WTC11 (cell line): ENCODE measurements around the gene FUBP3. TPM values are rescaled to one million over a fixed set of nuclear protein-coding genes. Genes with fewer than 3 reads are reported as not detected.

Experiments
- ATAC-seq: fragments of 200-7000 bp; cut with Tn5 transposase; 2 replicates; pipeline ENCODE4 v1.10.0; 2021; ENCODE audit warnings: mild to moderate bottlenecking, moderate library complexity
- CTCF ChIA-PET: fragments of 300-600 bp; sonication (Branson Sonifier 250); formaldehyde crosslinking; loops from one replicate; lab custom pipeline; 2021; ENCODE audit warnings: antibody characterized with exemption; lab: Charles Lee
- POLR2A ChIA-PET: fragments of 350-600 bp; sonication (Branson Sonifier 250); formaldehyde crosslinking; loops from one replicate; lab custom pipeline; 2021; ENCODE audit warnings: antibody characterized with exemption; lab: Charles Lee
- DNase-seq: peaks from one replicate; pipeline ENCODE4 v3.0.0; 2021; ENCODE audit warnings: low spot score
- H3K27ac Mint-ChIP-seq: 2 replicates; pipeline ENCODE4 v1.8.0; 2021; ENCODE audit warnings: mixed read lengths
- H3K27me3 Mint-ChIP-seq: 2 replicates; pipeline ENCODE4 v1.8.0; 2021; ENCODE audit warnings: low read depth, mild to moderate bottlenecking, moderate library complexity, mixed read lengths
- H3K36me3 Mint-ChIP-seq: 2 replicates; pipeline ENCODE4 v1.8.0; 2021; ENCODE audit warnings: mixed read lengths
- H3K4me1 Mint-ChIP-seq: 2 replicates; pipeline ENCODE4 v1.8.0; 2022; ENCODE audit warnings: mixed read lengths
- H3K4me3 Mint-ChIP-seq: 2 replicates; pipeline ENCODE4 v1.8.0; 2021; ENCODE audit warnings: mild to moderate bottlenecking, moderate library complexity, mixed read lengths
- H3K9me3 Mint-ChIP-seq: 2 replicates; pipeline ENCODE4 v1.8.0; 2021; ENCODE audit warnings: mixed read lengths
- CBFB ChIP-seq: sonication (generic); formaldehyde crosslinking; IDR thresholded peaks from 2 replicates; pipeline ENCODE4 v1.8.1; 2022; ENCODE audit warnings: mild to moderate bottlenecking, low read depth, missing genetic modification reagents
- CREB1 ChIP-seq: sonication (generic); formaldehyde crosslinking; IDR thresholded peaks from 2 replicates; pipeline ENCODE4 v1.8.0; 2023; ENCODE audit warnings: mild to moderate bottlenecking, missing genetic modification reagents
- EMX1 ChIP-seq: fragments of 250-450 bp; sonication (Bioruptor Pico); IDR thresholded peaks from 2 replicates; pipeline ENCODE4 v1.8.0; 2021; ENCODE audit warnings: mild to moderate bottlenecking
- FOXJ3 ChIP-seq: sonication (generic); formaldehyde crosslinking; IDR thresholded peaks from 2 replicates; pipeline ENCODE4 v1.9.0; 2021; ENCODE audit warnings: missing genetic modification reagents, mild to moderate bottlenecking, borderline replicate concordance
- FOXK1 ChIP-seq: sonication (generic); formaldehyde crosslinking; IDR thresholded peaks from 2 replicates; pipeline ENCODE4 v1.8.0; 2022; ENCODE audit warnings: mild to moderate bottlenecking, moderate library complexity, missing genetic modification reagents
- GABPB1 ChIP-seq: sonication (generic); formaldehyde crosslinking; IDR thresholded peaks from 2 replicates; pipeline ENCODE4 v1.8.1; 2023; ENCODE audit warnings: mild to moderate bottlenecking, missing genetic modification reagents
- JUN ChIP-seq: sonication (generic); formaldehyde crosslinking; IDR thresholded peaks from 2 replicates; pipeline ENCODE4 v1.8.0; 2023; ENCODE audit warnings: mild to moderate bottlenecking, missing genetic modification reagents
- MYBL2 ChIP-seq: sonication (generic); formaldehyde crosslinking; IDR thresholded peaks from 2 replicates; pipeline ENCODE4 v1.8.1; 2023; ENCODE audit warnings: mild to moderate bottlenecking, moderate library complexity, missing genetic modification reagents
- NR3C1 ChIP-seq: sonication (generic); formaldehyde crosslinking; conservative IDR thresholded peaks from 2 replicates; pipeline ENCODE4 v1.8.1; 2023; ENCODE audit warnings: low read depth, mild to moderate bottlenecking, missing genetic modification reagents
- ZNF232 ChIP-seq: sonication (generic); formaldehyde crosslinking; IDR thresholded peaks from 2 replicates; pipeline ENCODE4 v1.8.0; 2022; ENCODE audit warnings: mild to moderate bottlenecking, missing genetic modification reagents
- ZNF263 ChIP-seq: sonication (generic); formaldehyde crosslinking; IDR thresholded peaks from 2 replicates; pipeline ENCODE4 v1.8.1; 2022; ENCODE audit warnings: low read depth, mild to moderate bottlenecking, moderate library complexity, missing genetic modification reagents
- total RNA-seq: library from RNA; stranded (reverse); gene quantifications from 3 replicates; pipeline ENCODE4 v1.2.3, GENCODE V29; 2021
- TF ChIP-seq, protein P1 (sequence below): fragments of 250-450 bp; sonication (Bioruptor Pico); IDR thresholded peaks from 2 replicates; pipeline ENCODE4 v2.1.2; 2022; ENCODE audit warnings: mild to moderate bottlenecking, moderate library complexity
- TF ChIP-seq, protein P2 (sequence below): sonication (generic); formaldehyde crosslinking; IDR thresholded peaks from 2 replicates; pipeline ENCODE4 v1.8.1; 2023; ENCODE audit warnings: mild to moderate bottlenecking, missing genetic modification reagents, moderate library complexity
- TF ChIP-seq, protein P3 (sequence below): sonication (generic); formaldehyde crosslinking; conservative IDR thresholded peaks from 2 replicates; pipeline ENCODE4 v1.8.1; 2022; ENCODE audit warnings: mild to moderate bottlenecking, missing genetic modification reagents
- TF ChIP-seq, protein P4 (sequence below): sonication (generic); formaldehyde crosslinking; IDR thresholded peaks from 2 replicates; pipeline ENCODE4 v1.8.1; 2022; ENCODE audit warnings: missing genetic modification reagents, borderline replicate concordance
- TF ChIP-seq, protein P5 (sequence below): sonication (generic); formaldehyde crosslinking; IDR thresholded peaks from 2 replicates; pipeline ENCODE4 v1.8.1; 2023; ENCODE audit warnings: mild to moderate bottlenecking, missing genetic modification reagents
- TF ChIP-seq, protein P6 (sequence below): fragments of 250-450 bp; sonication (Bioruptor Pico); IDR thresholded peaks from 2 replicates; pipeline ENCODE4 v1.9.0; 2021; ENCODE audit warnings: mild to moderate bottlenecking, borderline replicate concordance
- TF ChIP-seq, protein P7 (sequence below): fragments of 200-600 bp; IDR thresholded peaks from 2 replicates; pipeline ENCODE4 v1.8.0; 2022; ENCODE audit warnings: antibody characterized with exemption

The FUBP3 gene
- total RNA-seq, 1 experiment from 2014 or later = 83.0 TPM

DNA sequence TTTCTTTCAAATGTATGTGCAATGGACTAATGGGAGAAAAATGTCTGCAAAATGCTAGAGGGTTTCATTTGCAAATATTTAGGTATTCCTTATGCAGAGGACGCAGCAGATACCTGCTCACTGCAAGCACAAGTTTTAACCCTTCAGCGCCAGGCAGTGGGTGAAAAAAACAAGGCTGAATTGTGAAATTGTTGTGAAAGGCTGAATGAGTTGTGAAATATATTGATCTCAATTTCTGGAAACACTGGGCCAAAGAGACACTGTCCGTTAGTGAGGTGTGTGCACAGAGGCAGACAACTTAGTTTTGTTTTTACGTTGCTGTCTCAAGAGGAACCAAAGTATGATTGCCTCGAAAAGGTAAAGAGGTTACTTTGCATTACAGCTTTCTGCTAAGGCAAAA is 18.8 kb downstream of the FUBP3 start:
- Mint-ChIP-seq H3K4me3 (no peak overlapping the region), H3K36me3 (peaks cover 42% of the 10 kb centered on the region), H3K27ac (peak overlapping the region; percentile 43; the same call in 1 of the 2 replicates), H3K9me3 (no peaks in the 10 kb centered on the region), H3K27me3 (no peaks in the 10 kb centered on the region), H3K4me1 (peaks cover 15% of the 10 kb centered on the region)
- DNase-seq (no peak), ATAC-seq (no peak)
- ChIA-PET POLR2A (no interaction called here), CTCF (no interaction called here)
- TF ChIP-seq CREB1 (CRISPR knock-in tag) = no peak
- no peak for TF ChIP-seq CBFB
- TF ChIP-seq, protein P1, sequence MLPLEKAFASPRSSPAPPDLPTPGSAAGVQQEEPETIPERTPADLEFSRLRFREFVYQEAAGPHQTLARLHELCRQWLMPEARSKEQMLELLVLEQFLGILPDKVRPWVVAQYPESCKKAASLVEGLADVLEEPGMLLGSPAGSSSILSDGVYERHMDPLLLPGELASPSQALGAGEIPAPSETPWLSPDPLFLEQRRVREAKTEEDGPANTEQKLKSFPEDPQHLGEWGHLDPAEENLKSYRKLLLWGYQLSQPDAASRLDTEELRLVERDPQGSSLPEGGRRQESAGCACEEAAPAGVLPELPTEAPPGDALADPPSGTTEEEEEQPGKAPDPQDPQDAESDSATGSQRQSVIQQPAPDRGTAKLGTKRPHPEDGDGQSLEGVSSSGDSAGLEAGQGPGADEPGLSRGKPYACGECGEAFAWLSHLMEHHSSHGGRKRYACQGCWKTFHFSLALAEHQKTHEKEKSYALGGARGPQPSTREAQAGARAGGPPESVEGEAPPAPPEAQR (CRISPR knock-in tag) = no peak
- TF ChIP-seq GABPB1 = peak; percentile 74

DNA sequence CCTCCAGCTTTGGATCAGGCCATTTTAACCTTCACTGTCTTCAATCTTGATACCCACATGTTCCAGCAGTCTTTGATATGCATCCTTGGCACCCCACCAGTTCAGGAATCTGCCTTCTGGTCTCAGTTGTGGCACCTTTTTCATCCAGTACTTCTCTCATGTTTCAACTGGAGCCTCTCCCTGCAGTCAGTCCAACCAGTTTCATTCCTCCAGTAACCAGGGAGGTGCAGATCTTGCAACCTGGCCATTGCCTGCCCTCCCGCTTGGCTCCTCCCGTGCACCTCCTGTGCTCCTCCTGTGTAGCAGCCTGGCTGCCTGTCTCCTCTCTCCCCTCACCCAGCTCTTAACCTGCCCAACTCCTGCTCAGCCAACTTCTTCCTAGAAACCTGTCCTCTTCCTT is 20.2 kb downstream of the FUBP3 start:
- TF ChIP-seq, protein P2, sequence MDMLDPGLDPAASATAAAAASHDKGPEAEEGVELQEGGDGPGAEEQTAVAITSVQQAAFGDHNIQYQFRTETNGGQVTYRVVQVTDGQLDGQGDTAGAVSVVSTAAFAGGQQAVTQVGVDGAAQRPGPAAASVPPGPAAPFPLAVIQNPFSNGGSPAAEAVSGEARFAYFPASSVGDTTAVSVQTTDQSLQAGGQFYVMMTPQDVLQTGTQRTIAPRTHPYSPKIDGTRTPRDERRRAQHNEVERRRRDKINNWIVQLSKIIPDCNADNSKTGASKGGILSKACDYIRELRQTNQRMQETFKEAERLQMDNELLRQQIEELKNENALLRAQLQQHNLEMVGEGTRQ (CRISPR knock-in tag) = no peak
- TF ChIP-seq, protein P3, sequence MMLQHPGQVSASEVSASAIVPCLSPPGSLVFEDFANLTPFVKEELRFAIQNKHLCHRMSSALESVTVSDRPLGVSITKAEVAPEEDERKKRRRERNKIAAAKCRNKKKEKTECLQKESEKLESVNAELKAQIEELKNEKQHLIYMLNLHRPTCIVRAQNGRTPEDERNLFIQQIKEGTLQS (CRISPR knock-in tag) = no peak
- no peak for TF ChIP-seq JUN (CRISPR knock-in tag)
- TF ChIP-seq MYBL2 (CRISPR knock-in tag) = no peak
- no peak for TF ChIP-seq EMX1 (CRISPR knock-in tag)
- TF ChIP-seq, protein P4, sequence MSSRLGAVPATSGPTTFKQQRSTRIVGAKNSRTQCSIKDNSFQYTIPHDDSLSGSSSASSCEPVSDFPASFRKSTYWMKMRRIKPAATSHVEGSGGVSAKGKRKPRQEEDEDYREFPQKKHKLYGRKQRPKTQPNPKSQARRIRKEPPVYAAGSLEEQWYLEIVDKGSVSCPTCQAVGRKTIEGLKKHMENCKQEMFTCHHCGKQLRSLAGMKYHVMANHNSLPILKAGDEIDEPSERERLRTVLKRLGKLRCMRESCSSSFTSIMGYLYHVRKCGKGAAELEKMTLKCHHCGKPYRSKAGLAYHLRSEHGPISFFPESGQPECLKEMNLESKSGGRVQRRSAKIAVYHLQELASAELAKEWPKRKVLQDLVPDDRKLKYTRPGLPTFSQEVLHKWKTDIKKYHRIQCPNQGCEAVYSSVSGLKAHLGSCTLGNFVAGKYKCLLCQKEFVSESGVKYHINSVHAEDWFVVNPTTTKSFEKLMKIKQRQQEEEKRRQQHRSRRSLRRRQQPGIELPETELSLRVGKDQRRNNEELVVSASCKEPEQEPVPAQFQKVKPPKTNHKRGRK (CRISPR knock-in tag) = no peak
- TF ChIP-seq, protein P5, sequence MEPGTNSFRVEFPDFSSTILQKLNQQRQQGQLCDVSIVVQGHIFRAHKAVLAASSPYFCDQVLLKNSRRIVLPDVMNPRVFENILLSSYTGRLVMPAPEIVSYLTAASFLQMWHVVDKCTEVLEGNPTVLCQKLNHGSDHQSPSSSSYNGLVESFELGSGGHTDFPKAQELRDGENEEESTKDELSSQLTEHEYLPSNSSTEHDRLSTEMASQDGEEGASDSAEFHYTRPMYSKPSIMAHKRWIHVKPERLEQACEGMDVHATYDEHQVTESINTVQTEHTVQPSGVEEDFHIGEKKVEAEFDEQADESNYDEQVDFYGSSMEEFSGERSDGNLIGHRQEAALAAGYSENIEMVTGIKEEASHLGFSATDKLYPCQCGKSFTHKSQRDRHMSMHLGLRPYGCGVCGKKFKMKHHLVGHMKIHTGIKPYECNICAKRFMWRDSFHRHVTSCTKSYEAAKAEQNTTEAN (CRISPR knock-in tag) = no peak
- TF ChIP-seq FOXJ3 (CRISPR knock-in tag) = no peak
- no peak for TF ChIP-seq ZNF263 (CRISPR knock-in tag)
- TF ChIP-seq, protein P6, sequence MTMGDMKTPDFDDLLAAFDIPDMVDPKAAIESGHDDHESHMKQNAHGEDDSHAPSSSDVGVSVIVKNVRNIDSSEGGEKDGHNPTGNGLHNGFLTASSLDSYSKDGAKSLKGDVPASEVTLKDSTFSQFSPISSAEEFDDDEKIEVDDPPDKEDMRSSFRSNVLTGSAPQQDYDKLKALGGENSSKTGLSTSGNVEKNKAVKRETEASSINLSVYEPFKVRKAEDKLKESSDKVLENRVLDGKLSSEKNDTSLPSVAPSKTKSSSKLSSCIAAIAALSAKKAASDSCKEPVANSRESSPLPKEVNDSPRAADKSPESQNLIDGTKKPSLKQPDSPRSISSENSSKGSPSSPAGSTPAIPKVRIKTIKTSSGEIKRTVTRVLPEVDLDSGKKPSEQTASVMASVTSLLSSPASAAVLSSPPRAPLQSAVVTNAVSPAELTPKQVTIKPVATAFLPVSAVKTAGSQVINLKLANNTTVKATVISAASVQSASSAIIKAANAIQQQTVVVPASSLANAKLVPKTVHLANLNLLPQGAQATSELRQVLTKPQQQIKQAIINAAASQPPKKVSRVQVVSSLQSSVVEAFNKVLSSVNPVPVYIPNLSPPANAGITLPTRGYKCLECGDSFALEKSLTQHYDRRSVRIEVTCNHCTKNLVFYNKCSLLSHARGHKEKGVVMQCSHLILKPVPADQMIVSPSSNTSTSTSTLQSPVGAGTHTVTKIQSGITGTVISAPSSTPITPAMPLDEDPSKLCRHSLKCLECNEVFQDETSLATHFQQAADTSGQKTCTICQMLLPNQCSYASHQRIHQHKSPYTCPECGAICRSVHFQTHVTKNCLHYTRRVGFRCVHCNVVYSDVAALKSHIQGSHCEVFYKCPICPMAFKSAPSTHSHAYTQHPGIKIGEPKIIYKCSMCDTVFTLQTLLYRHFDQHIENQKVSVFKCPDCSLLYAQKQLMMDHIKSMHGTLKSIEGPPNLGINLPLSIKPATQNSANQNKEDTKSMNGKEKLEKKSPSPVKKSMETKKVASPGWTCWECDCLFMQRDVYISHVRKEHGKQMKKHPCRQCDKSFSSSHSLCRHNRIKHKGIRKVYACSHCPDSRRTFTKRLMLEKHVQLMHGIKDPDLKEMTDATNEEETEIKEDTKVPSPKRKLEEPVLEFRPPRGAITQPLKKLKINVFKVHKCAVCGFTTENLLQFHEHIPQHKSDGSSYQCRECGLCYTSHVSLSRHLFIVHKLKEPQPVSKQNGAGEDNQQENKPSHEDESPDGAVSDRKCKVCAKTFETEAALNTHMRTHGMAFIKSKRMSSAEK = no peak
- no peak for TF ChIP-seq ZNF232 (CRISPR knock-in tag)
- TF ChIP-seq, protein P7, sequence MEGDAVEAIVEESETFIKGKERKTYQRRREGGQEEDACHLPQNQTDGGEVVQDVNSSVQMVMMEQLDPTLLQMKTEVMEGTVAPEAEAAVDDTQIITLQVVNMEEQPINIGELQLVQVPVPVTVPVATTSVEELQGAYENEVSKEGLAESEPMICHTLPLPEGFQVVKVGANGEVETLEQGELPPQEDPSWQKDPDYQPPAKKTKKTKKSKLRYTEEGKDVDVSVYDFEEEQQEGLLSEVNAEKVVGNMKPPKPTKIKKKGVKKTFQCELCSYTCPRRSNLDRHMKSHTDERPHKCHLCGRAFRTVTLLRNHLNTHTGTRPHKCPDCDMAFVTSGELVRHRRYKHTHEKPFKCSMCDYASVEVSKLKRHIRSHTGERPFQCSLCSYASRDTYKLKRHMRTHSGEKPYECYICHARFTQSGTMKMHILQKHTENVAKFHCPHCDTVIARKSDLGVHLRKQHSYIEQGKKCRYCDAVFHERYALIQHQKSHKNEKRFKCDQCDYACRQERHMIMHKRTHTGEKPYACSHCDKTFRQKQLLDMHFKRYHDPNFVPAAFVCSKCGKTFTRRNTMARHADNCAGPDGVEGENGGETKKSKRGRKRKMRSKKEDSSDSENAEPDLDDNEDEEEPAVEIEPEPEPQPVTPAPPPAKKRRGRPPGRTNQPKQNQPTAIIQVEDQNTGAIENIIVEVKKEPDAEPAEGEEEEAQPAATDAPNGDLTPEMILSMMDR = no peak
- TF ChIP-seq FOXK1 (CRISPR knock-in tag) = no peak
- no peak for TF ChIP-seq NR3C1 (CRISPR knock-in tag)
- TF ChIP-seq, all 79 proteins: peak for 0
- peaks cover 15% of the 10 kb centered on the region for H3K4me1 Mint-ChIP-seq
- no peaks in the 10 kb centered on the region for H3K27me3 Mint-ChIP-seq
- no peaks in the 10 kb centered on the region for H3K9me3 Mint-ChIP-seq
- no peak overlapping the region for H3K4me3 Mint-ChIP-seq
- ChIA-PET CTCF (interaction anchor here (0.7 to 1.4 kb wide), 2 partner anchors 85 to 139 kb away, joined by 3 to 4 read pairs; no protein-coding TSS in a partner anchor), POLR2A (interaction anchor here (0.6 kb wide), 1 partner anchor 374 kb away, joined by 3 read pairs; no protein-coding TSS in a partner anchor)
- DNase-seq (peak; percentile 16), ATAC-seq (peak; percentile 88)
- peak overlapping the region; percentile 84 for H3K27ac Mint-ChIP-seq
- H3K36me3 Mint-ChIP-seq = peaks cover 51% of the 10 kb centered on the region
